SKM-1 treated with dmso at 0.1 percent for 144 hours (cell line): ENCODE results near the gene SLC9B1.

ENCODE experiments used
- DNase-seq: peaks from one replicate; lab custom pipeline; 2025; ENCODE audit not compliant: unreplicated experiment; lab: John Stamatoyannopoulos, UW

The SLC9B1 gene

DNA sequence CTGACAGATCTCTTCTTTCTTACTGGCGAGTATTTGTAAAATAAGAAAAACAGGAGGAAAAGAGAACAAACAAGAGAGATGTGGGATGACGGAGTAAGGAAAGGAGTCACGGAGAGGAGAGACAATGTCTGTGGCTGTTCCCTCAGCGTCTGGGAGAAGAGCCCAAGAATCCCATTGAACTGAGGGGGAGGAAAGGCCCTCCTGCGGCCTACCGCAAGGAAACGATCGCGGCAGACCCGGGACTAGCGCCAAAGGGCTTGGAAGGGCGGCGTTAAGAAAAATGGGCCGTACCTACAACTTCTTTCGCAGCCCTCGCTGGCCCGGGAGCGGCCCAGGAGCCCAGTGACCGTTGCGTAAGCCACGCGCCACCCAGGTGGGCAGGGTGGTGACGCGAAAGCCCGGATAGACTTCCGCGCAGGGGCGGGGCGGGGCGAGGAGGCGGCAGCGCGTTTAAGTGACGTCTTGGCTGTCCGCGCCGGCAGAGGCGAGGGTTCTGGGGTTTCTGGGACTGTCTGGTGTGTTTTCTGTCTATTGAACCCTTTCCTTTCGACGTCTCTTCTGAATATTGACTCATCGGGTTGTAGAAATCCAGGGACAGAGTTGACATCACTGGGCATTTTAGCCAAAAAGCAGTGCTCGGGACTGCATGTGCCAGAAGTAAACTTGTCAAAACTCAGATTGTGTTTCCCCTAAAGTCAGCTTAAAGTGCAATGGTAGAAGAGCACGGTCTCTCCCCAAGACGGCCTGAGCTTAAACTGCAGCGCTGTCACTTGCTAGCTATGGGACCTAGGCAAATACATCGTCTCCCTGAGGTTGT lies at the start of gene SLC9B1:
Gene SLC9B1, minus strand, starts transcription at position 398 of the 817 bp plus-strand sequence. CDS start 27,994 bp downstream, outside the sequence.
- peak; percentile 62 for DNase-seq

DNA sequence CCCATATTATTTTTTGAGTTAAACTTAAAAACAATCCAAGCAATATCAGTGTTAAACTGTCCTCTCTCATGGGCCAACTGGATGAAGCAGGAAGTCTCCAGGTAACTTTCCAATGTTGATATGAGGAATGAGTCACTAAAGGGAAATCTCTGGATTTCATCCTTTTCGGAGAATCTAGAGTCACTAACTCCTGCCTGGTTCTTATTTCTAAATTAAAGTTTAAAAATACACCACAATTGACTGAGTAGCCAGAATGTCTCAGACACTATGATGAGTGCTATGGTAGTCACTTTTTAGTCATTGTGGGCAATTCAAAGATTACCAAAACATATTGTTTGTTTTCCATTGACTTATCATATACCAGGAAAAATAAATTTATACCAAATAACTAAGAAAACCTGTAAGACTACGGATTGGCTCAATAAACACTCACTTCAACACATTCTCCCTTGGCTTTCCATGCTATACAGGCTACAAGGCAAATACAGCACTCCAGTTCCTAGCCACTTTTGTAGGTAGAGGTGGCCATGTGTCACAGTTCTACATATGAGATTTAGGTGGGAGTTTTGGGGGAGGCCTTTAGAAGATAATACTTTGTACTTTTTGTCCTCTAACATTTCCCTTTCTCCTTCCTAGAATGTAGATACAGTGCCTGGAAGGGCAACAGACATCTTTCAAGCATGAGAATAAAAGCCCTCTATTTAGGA lies 48.5 kb upstream of the SLC9B1 start:
- no peak for DNase-seq

DNA sequence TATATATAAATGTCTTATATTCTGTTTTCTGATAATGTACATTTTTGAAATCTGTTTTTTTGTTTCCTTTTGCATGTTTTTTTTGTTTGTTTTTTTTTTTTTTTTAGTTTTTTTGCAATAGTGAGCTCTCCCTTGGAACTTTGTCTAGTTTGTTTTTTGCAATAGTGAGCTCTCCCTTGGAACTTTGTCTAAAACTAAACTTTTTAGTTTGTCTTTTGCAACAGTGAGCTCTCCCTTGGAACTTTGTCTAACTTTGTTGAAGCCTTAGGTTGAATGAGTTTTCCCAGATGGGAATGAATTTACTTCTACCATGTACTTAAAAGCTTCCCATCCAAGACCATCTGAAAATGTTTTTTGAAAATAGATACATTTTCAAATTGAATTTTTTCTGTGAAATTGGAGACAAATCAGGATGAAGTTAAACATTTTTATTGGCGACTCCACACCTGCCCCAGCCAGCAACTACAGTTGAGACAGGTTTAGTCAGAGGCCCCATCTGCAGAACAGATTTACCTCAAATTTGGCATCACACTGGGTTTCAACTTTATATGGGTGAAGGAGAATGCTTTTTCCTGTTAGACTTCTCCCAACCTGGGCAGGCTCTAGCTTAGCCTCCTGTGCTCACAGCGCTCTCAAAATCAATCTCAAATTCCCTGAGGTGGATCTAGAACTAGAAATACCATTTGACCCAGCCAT lies 41.1 kb upstream of the SLC9B1 start:
- DNase-seq, result no peak

DNA sequence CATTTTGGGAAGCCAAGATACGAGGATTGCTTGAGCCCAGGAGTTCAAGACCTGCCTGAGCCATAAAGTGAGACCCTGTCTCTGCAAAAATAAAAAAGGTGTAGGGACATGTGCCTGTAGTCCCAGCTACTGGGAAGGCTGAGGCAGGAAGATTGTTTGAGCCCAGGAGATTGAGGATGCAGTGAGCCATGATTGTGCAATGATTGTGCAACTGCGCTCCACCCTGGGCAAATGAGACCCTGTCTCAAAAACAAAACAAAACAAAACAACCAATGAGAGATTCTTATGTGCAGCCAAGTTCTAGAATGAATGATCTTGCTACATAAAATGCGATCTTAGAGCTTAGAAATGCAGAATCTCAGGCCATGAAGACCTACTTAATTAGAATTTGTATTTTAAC lies 34.5 kb upstream of the SLC9B1 start:
- DNase-seq, result no peak

- no peak for DNase-seq
These were observed 33.3 kb upstream of the SLC9B1 start for GRCh38 chr4:103052779-103053178.

DNA sequence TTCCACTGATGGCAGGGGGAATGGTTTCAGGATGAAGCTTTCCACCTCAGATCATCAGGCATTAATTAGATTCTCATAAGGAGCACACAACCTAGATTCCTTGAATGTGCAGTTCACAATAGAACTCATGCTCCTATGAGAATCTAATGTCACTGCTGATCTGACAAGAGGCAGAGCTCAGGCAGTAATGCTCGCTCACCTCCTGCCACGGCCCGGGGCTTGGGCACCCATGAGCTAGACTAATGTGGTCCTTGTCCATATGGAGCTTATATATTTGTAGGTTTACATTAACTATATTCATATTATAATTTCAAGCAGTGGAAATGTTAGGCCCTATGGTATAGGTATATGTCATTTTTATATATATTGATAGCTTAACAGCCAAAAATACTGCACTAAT lies 32.6 kb upstream of the SLC9B1 start:
- no peak for DNase-seq

GRCh38 chr4:103050736-103051436 lies 31.4 kb upstream of the SLC9B1 start:
- no peak for DNase-seq

GRCh38 chr4:103046416-103047290 lies 27.1 kb upstream of the SLC9B1 start:
- DNase-seq, result peak; percentile 38

DNA sequence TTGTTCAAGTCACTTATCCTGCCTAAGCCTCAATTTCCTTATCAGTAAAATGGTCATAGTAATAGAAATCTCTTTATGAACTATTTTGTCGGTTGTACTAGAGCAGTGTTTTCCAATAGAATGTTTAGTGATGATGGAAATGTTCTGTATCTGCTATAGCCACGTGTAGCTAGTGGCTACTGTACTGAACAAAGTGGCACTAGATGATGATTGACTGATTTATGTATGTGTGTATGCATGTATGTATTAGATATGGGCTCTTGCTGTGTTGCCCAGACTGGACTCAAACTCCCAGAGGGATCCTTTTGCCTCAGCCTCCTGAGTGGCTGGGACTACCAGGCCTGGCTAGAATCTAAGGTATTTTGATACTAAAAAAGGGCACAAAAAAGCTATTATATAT lies 24.7 kb upstream of the SLC9B1 start:
- no peak for DNase-seq

GRCh38 chr4:103036169-103036568 lies 16.7 kb upstream of the SLC9B1 start:
- DNase-seq, result no peak

- DNase-seq, result peak; percentile 21
These were observed 13.1 kb upstream of the SLC9B1 start for GRCh38 chr4:103032574-103032973.

DNA sequence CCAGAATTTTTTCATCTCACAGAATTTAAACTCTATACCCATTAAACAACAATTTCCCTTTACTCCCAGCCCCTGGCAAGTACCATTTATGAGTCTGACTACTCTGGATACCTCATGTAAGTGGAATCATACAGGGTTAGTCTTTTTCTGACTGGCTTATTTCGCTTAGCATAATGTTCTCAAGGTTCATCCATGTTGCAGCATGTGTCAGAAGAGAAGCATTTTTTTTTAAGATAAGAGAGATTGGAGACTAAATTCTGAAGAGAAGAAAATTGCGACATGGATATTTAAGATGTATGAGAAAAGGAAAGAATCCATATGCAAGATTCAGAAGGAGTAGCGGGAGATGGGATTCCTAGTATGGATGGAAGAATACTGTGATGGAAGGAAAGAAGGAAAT lies 11.3 kb upstream of the SLC9B1 start:
- no peak for DNase-seq

GRCh38 chr4:103029300-103029699 lies 9.8 kb upstream of the SLC9B1 start:
- DNase-seq, result no peak

- DNase-seq, result no peak
These were observed 7.4 kb upstream of the SLC9B1 start for GRCh38 chr4:103026868-103027267.

GRCh38 chr4:103024996-103025395 lies 5.5 kb upstream of the SLC9B1 start:
- DNase-seq, result no peak

- DNase-seq, result no peak
These were observed 1.6 kb upstream of the SLC9B1 start for GRCh38 chr4:103021120-103021519.

GRCh38 chr4:103018391-103019307 lies 856 bp downstream of the SLC9B1 start:
- no peak for DNase-seq

DNA sequence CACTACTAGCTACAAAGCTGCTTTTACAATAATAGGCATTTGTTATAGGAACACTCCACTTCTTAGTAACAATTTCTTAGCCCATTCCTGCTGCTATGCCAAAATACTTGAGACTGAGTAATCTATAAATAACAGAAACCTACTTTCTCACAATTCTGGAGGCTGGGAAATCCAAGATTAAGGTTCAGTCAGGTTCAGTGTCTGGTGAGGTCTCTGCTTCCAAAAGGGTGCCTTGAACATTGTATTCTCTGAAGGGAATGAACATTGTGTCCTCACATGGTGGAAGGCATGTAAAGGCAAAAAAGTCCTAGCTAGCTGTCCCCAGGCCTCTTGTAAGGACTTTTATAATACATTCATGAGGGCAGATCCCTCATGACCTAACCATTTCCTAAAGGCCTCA lies 7.0 kb downstream of the SLC9B1 start:
- no peak for DNase-seq

GRCh38 chr4:103012060-103012459 lies 7.4 kb downstream of the SLC9B1 start:
- no peak for DNase-seq
